ENCODE results near the gene ARID3A. TPM values are rescaled to one million over a fixed set of nuclear protein-coding genes. Genes with fewer than 3 reads are reported as not detected.

ARID3A gene
- total RNA-seq, 3 donors from 2014 or later (not counting 1 experiment from before 2014, with no cell fraction given) = 15.9 to 24.6 (median 24.2) TPM

DNA sequence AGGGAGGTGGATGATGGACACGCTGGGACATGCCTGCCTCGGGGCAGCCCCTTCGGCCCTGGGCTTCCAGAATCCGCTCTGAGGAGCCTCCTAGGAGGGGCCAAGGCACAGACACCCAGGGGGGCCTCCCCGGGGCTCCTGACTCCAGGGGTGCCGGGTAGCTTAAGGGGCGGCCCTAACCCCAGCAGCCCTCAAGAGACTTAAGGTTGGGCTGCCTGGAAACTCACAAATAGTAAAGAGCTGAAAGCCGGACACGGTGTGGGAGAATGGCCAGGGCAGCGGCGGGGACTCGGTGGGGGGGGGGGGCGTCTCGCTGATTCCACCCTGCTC, 7.7 kb downstream of the ARID3A start:
- Histone ChIP-seq H3K27ac (ENCODE audit: low read length) (peak overlapping the region; percentile 71), H3K36me3 (ENCODE audit: control insufficient read depth, insufficient read depth, low read length) (no peaks in the 10 kb centered on the region), H3K9me3 (ENCODE audit: control insufficient read depth, insufficient read depth, low read length) (peaks cover 2% of the 10 kb centered on the region), H3K27me3 (ENCODE audit: control insufficient read depth, insufficient read depth, low read length) (no peaks in the 10 kb centered on the region), H3K4me1 (ENCODE audit: control insufficient read depth, insufficient read depth, low read length) (peaks cover 53% of the 10 kb centered on the region), H3K4me3 (ENCODE audit: low read length) (no peak overlapping the region)
- intact Hi-C loops (cut with micrococcal nuclease) = no loop called here
- Mint-ChIP-seq H3K4me1 (peaks cover 9 to 36% of the 10 kb centered on the region in 2 donors), H3K27me3 (ENCODE audit: low read depth in 2 of 2) (peaks cover 0 to 3% of the 10 kb centered on the region in 2 donors), H3K4me3 (peak overlapping the region; percentile 4), H3K27ac (no peak overlapping the region), H3K9me3 (no peaks in the 10 kb centered on the region), H3K36me3 (no peaks in the 10 kb centered on the region)
- ATAC-seq (no peak), DNase-seq (no peak)
- WGBS (ENCODE audit: insufficient coverage) = 83% methylated on average over 12 of the region's 14 CpGs
- TF ChIP-seq CTCF (IDR thresholded peaks at IDR 0.05) = no peak

GRCh38 chr19:934197-934840, 8.5 kb downstream of the ARID3A start:
- TF ChIP-seq CTCF (IDR thresholded peaks at IDR 0.05) = no peak
- ATAC-seq = no peak
- Histone ChIP-seq H3K4me3 (ENCODE audit: low read length) (no peak overlapping the region), H3K36me3 (ENCODE audit: control insufficient read depth, insufficient read depth, low read length) (no peaks in the 10 kb centered on the region), H3K4me1 (ENCODE audit: control insufficient read depth, insufficient read depth, low read length) (peaks cover 55% of the 10 kb centered on the region), H3K27ac (ENCODE audit: low read length) (no peak overlapping the region), H3K9me3 (ENCODE audit: control insufficient read depth, insufficient read depth, low read length) (peaks cover 2% of the 10 kb centered on the region), H3K27me3 (ENCODE audit: control insufficient read depth, insufficient read depth, low read length) (no peaks in the 10 kb centered on the region)
- Mint-ChIP-seq H3K4me1 (peaks cover 9 to 36% of the 10 kb centered on the region in 2 donors), H3K36me3 (no peaks in the 10 kb centered on the region), H3K27ac (no peak overlapping the region), H3K27me3 (ENCODE audit: low read depth in 2 of 2) (peaks cover 0 to 3% of the 10 kb centered on the region in 2 donors), H3K9me3 (no peaks in the 10 kb centered on the region), H3K4me3 (no peak overlapping the region)
- intact Hi-C loops (cut with micrococcal nuclease) = no loop called here
- DNase-seq = no peak
- WGBS (ENCODE audit: insufficient coverage) = 90% methylated on average over 29 of the region's 29 CpGs

DNA sequence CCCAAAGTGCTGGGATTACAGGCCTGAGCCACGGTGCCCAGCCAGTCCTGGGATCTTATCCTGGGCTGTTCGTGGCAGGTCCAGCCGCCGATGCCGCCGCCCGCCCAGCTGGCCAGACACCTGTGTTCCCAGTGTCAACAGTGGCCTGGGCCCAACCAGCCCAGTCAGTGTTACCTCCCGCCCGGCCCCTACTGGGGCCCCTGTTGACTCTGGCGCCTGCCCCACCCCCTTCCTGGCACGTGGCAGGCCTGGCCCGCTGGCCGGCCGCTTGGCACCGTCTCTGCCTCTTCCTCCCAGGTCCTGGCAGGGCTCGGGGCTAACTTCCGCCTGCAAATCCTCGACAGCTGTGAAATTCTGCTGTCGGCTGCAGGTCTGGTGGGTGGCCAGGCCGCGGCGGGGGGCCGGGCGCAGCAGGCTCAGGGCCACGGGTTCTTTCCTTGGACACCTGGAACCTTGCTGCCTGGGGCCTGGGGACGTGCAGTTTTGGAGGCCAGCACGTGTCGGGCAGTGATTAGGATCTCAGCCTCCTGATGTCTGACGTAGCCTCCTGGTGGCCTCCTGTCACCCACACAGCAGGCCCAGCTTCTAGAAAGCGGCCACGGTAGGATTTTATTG, 9.1 kb downstream of the ARID3A start:
- peak; percentile 59 to 62 (median 61) for ATAC-seq
- Mint-ChIP-seq H3K27me3 (ENCODE audit: low read depth in 2 of 2) (peaks cover 0 to 3% of the 10 kb centered on the region in 2 donors), H3K27ac (no peak overlapping the region), H3K36me3 (no peaks in the 10 kb centered on the region), H3K9me3 (no peaks in the 10 kb centered on the region), H3K4me1 (peaks cover 11 to 38% of the 10 kb centered on the region in 2 donors), H3K4me3 (no peak overlapping the region)
- no peaks in the 10 kb centered on the region for H3K36me3 ChIP-seq (ENCODE audit: control insufficient read depth, insufficient read depth, low read length)
- no peak for DNase-seq
- peaks cover 56% of the 10 kb centered on the region for H3K4me1 ChIP-seq (ENCODE audit: control insufficient read depth, insufficient read depth, low read length)
- H3K4me3 ChIP-seq (ENCODE audit: low read length) = no peak overlapping the region
- no peak overlapping the region for H3K27ac ChIP-seq (ENCODE audit: low read length)
- WGBS (ENCODE audit: insufficient coverage) = 37% methylated on average over 31 of the region's 31 CpGs
- H3K27me3 ChIP-seq (ENCODE audit: control insufficient read depth, insufficient read depth, low read length) = no peaks in the 10 kb centered on the region
- peaks cover 2% of the 10 kb centered on the region for H3K9me3 ChIP-seq (ENCODE audit: control insufficient read depth, insufficient read depth, low read length)
- intact Hi-C loops (cut with micrococcal nuclease) = no loop called here
- no peak for TF ChIP-seq CTCF (IDR thresholded peaks at IDR 0.05)
